H1 (cell line): Measurements from ENCODE around the gene LTC4S. TPM values are rescaled to one million over a fixed set of nuclear protein-coding genes. Genes with fewer than 3 reads are reported as not detected.

Source experiments
- CTCF ChIA-PET: fragments of 300-600 bp; sonication (Branson Sonifier 250); formaldehyde crosslinking; loops from one replicate; lab custom pipeline; 2021; ENCODE audit not compliant: partially characterized antibody; lab: Charles Lee
- POLR2A ChIA-PET: fragments of 300-600 bp; sonication (Branson Sonifier 250); formaldehyde crosslinking; loops from one replicate; lab custom pipeline; 2021; ENCODE audit warnings: inconsistent platforms; ENCODE audit not compliant: partially characterized antibody; lab: Charles Lee
- DNase-seq, 2 experiments: peaks; one replicate each; pipeline versions ENCODE4 v3.0.0 to v3.0.0-alpha.2; 2010 to 2022; ENCODE audit warnings: low spot score in 2 of 2, low read depth in 1 of 2, mixed read lengths in 1 of 2
- FAIRE-seq: peaks from 2 replicates; lab custom pipeline; 2011; peaks lifted over from hg19 to GRCh38; lab: Jason Lieb, UNC
- H2AFZ ChIP-seq: 2 replicates; pipeline ENCODE4 v1.8.1; 2012; ENCODE audit warnings: low read length, inconsistent platforms
- H2AK5ac ChIP-seq: 2 replicates; pipeline ENCODE4 v1.6.1; 2013; ENCODE audit warnings: low read depth, low read length
- H2BK120ac ChIP-seq: replicated peaks from 2 replicates; pipeline ENCODE3; 2013; ENCODE audit warnings: low read depth, low read length, inconsistent platforms
- H2BK12ac ChIP-seq: 2 replicates; pipeline ENCODE4 v1.6.1; 2013; ENCODE audit warnings: low read depth, low read length
- H2BK15ac ChIP-seq: 2 replicates; pipeline ENCODE4 v1.6.1; 2013; ENCODE audit warnings: low read length
- H2BK20ac ChIP-seq: 2 replicates; pipeline ENCODE4 v1.6.1; 2013; ENCODE audit warnings: low read length
- H2BK5ac ChIP-seq: 2 replicates; pipeline ENCODE4 v1.6.1; 2013; ENCODE audit warnings: low read depth, low read length
- H3K14ac ChIP-seq: 2 replicates; pipeline ENCODE4 v1.6.1; 2013; ENCODE audit warnings: inconsistent platforms; ENCODE audit not compliant: insufficient read length
- H3K18ac ChIP-seq: 2 replicates; pipeline ENCODE4 v1.6.1; 2013; ENCODE audit warnings: low read length; ENCODE audit errors: extremely low read depth
- H3K23ac ChIP-seq: 2 replicates; pipeline ENCODE4 v1.6.1; 2013; ENCODE audit warnings: inconsistent platforms; ENCODE audit not compliant: insufficient read length
- H3K23me2 ChIP-seq: 2 replicates; pipeline ENCODE4 v1.6.1; 2013; ENCODE audit warnings: low read depth, low read length
- H3K27ac ChIP-seq: 2 replicates; pipeline ENCODE4 v1.6.1; 2011; ENCODE audit warnings: low read depth, low read length, inconsistent platforms
- H3K27me3 ChIP-seq, 4 experiments: replicated peaks in 1 of 4; 1 replicate in 1 of 4; 2 replicates in 3 of 4; pipeline versions ENCODE4 v1.6.1 to v1.8.1; 2011 to 2013; ENCODE audit warnings: low read length in 3 of 4, mild to moderate bottlenecking in 3 of 4, inconsistent platforms in 2 of 4, mixed read lengths in 2 of 4, moderate library complexity in 1 of 4; ENCODE audit not compliant: control insufficient read depth in 3 of 4, insufficient read depth in 3 of 4; ENCODE audit errors: extremely low read depth in 1 of 4
- H3K36me3 ChIP-seq, 4 experiments: 2 replicates each; pipeline versions ENCODE4 v1.6.1 to v1.8.1; 2011 to 2013; ENCODE audit warnings: mild to moderate bottlenecking in 4 of 4, low read length in 3 of 4, moderate library complexity in 2 of 4, control low read depth in 1 of 4, inconsistent platforms in 1 of 4; ENCODE audit not compliant: insufficient read depth in 4 of 4, control insufficient read depth in 2 of 4
- H3K4ac ChIP-seq: replicated peaks from 2 replicates; pipeline ENCODE3; 2013; ENCODE audit warnings: low read length, low read depth, mixed read lengths, inconsistent platforms; ENCODE audit not compliant: insufficient read length
- H3K4me1 ChIP-seq, 4 experiments: replicated peaks in 1 of 4; 1 replicate in 1 of 4; 2 replicates in 3 of 4; pipeline versions ENCODE4 v1.6.1 to v1.8.1; 2011 to 2013; ENCODE audit warnings: low read length in 3 of 4, inconsistent platforms in 2 of 4, mixed read lengths in 1 of 4; ENCODE audit not compliant: insufficient read depth in 4 of 4, control insufficient read depth in 3 of 4
- H3K4me2 ChIP-seq, 2 experiments: 2 replicates each; pipeline versions ENCODE4 v1.6.1 to v1.8.1; 2011 to 2013; ENCODE audit warnings: low read depth in 2 of 2, low read length in 2 of 2, control low read depth in 1 of 2, inconsistent platforms in 1 of 2, mild to moderate bottlenecking in 1 of 2; ENCODE audit not compliant: insufficient read depth in 1 of 2
- H3K4me3 ChIP-seq, 4 experiments: fragments of 200-600, 300-600 bp in 1 of 4; sonication (generic), shearing (Covaris generic), sonication (Bioruptor Twin) in 1 of 4; 2 replicates each; pipeline versions ENCODE4 v1.5.1 to v1.8.1; 2011 to 2016; ENCODE audit warnings: low read length in 4 of 4, low read depth in 3 of 4, control low read depth in 2 of 4, inconsistent platforms in 2 of 4, mild to moderate bottlenecking in 2 of 4, mixed read lengths in 1 of 4, moderate library complexity in 1 of 4; ENCODE audit not compliant: insufficient read depth in 2 of 4; ENCODE audit errors: extremely low read depth in 1 of 4
- H3K56ac ChIP-seq: replicated peaks from 2 replicates; pipeline ENCODE3; 2013; ENCODE audit warnings: low read depth, mild to moderate bottlenecking, mixed read lengths, low read length, inconsistent platforms; ENCODE audit not compliant: insufficient read length
- H3K79me1 ChIP-seq: 2 replicates; pipeline ENCODE4 v1.6.1; 2013; ENCODE audit warnings: low read depth, low read length, control low read depth
- H3K79me2 ChIP-seq, 2 experiments: 2 replicates each; pipeline versions ENCODE4 v1.6.1 to v1.8.1; 2012 to 2013; ENCODE audit warnings: low read length in 2 of 2, mild to moderate bottlenecking in 2 of 2, inconsistent platforms in 1 of 2; ENCODE audit not compliant: insufficient read depth in 2 of 2, control insufficient read depth in 1 of 2
- H3K9ac ChIP-seq, 4 experiments: replicated peaks in 1 of 4; 1 replicate in 1 of 4; 2 replicates in 3 of 4; pipeline versions ENCODE4 v1.6.1 to v1.8.1; 2011 to 2013; ENCODE audit warnings: low read depth in 3 of 4, low read length in 3 of 4, control low read depth in 2 of 4, mild to moderate bottlenecking in 2 of 4, moderate library complexity in 2 of 4, inconsistent platforms in 1 of 4; ENCODE audit errors: extremely low read depth in 1 of 4
- H3K9me3 ChIP-seq, 2 experiments: 2 replicates each; pipeline versions ENCODE4 v1.6.1 to v1.8.1; 2012 to 2013; ENCODE audit warnings: mild to moderate bottlenecking in 2 of 2, moderate library complexity in 2 of 2, control low read depth in 1 of 2, inconsistent platforms in 1 of 2, low read depth in 1 of 2, low read length in 1 of 2, mixed read lengths in 1 of 2; ENCODE audit not compliant: insufficient read depth in 2 of 2
- H4K20me1 ChIP-seq, 2 experiments: replicated peaks in 1 of 2; 2 replicates each; pipeline versions ENCODE3 to v1.8.1; 2011 to 2013; ENCODE audit warnings: inconsistent platforms in 2 of 2, low read length in 2 of 2, mild to moderate bottlenecking in 1 of 2; ENCODE audit not compliant: insufficient read depth in 2 of 2, control insufficient read depth in 1 of 2
- H4K5ac ChIP-seq: 2 replicates; pipeline ENCODE4 v1.6.1; 2013; ENCODE audit warnings: low read length, low read depth, mixed read lengths, inconsistent platforms; ENCODE audit not compliant: insufficient read length
- H4K8ac ChIP-seq: 2 replicates; pipeline ENCODE4 v1.8.0; 2013; ENCODE audit warnings: mild to moderate bottlenecking, moderate library complexity, low read length, inconsistent platforms; ENCODE audit not compliant: insufficient read depth; ENCODE audit errors: extremely low read depth
- H4K91ac ChIP-seq: replicated peaks from 2 replicates; pipeline ENCODE3; 2013; ENCODE audit warnings: low read length, mixed read lengths, inconsistent platforms; ENCODE audit not compliant: insufficient read length
- ATF3 ChIP-seq: IDR thresholded peaks from 2 replicates; pipeline ENCODE4 v1.6.1; 2011; ENCODE audit warnings: low read depth, mild to moderate bottlenecking, low read length; ENCODE audit not compliant: insufficient read depth
- CBX5 ChIP-seq: fragments of 300-800, 300-1000 bp; sonication (generic); IDR thresholded peaks from 2 replicates; pipeline ENCODE4 v1.7.1; 2016; ENCODE audit warnings: antibody characterized with exemption, low read length, low read depth
- CHD2 ChIP-seq: IDR thresholded peaks from 2 replicates; pipeline ENCODE4 v1.6.1; 2012; ENCODE audit warnings: low read length, improper control_type of control experiment
- E2F6 ChIP-seq: IDR thresholded peaks from 2 replicates; pipeline ENCODE4 v1.6.1; 2012; ENCODE audit warnings: inconsistent platforms
- EP300 ChIP-seq, 2 experiments: IDR thresholded peaks; 1 replicate in 1 of 2; 2 replicates in 1 of 2; pipeline ENCODE4 v1.6.1; 2011 to 2012; ENCODE audit warnings: low read depth in 2 of 2, low read length in 2 of 2, mild to moderate bottlenecking in 2 of 2, borderline replicate concordance in 1 of 2, inconsistent platforms in 1 of 2, moderate library complexity in 1 of 2
- EZH2 ChIP-seq: fragments of 200-600 bp; sonication (generic); IDR thresholded peaks from 2 replicates; pipeline ENCODE4 v1.7.1; 2012; ENCODE audit warnings: low read depth, mild to moderate bottlenecking, moderate library complexity, low read length, inconsistent platforms; ENCODE audit not compliant: severe bottlenecking
- GTF2F1 ChIP-seq: IDR thresholded peaks from 2 replicates; pipeline ENCODE4 v1.6.1; 2012; ENCODE audit warnings: low read depth, low read length, improper control_type of control experiment, borderline replicate concordance
- HDAC6 ChIP-seq: IDR thresholded peaks from one replicate; pipeline ENCODE4 v1.7.1; 2012; ENCODE audit warnings: low read depth, mild to moderate bottlenecking, inconsistent platforms, low read length, moderate library complexity
- MAX ChIP-seq: IDR thresholded peaks from 2 replicates; pipeline ENCODE4 v1.6.1; 2012; ENCODE audit warnings: inconsistent platforms
- SIRT6 ChIP-seq: IDR thresholded peaks from one replicate; pipeline ENCODE4 v1.7.1; 2012; ENCODE audit warnings: low read length, inconsistent platforms
- SIX5 ChIP-seq: IDR thresholded peaks from 2 replicates; pipeline ENCODE4 v1.6.1; 2011; ENCODE audit warnings: mild to moderate bottlenecking, low read depth, low read length
- SP2 ChIP-seq: IDR thresholded peaks from 2 replicates; pipeline ENCODE4 v1.6.1; 2012; ENCODE audit warnings: mild to moderate bottlenecking, low read length, inconsistent platforms
- TEAD4 ChIP-seq: IDR thresholded peaks from 2 replicates; pipeline ENCODE4 v1.6.1; 2012; ENCODE audit warnings: low read depth, low read length, inconsistent platforms, mixed read lengths
- WGBS, 2 experiments: shearing (Covaris generic) in 1 of 2; methylation state at CpG; one replicate each; pipeline versions ENCODE4 v1.1.6 to v1.1.7; 2013 to 2015; ENCODE audit warnings: low lambda C conversion rate in 2 of 2, mixed read lengths in 2 of 2, inconsistent platforms in 1 of 2, low coverage in 1 of 2, missing lambda C conversion rate in 1 of 2; ENCODE audit not compliant: insufficient replicate concordance in 2 of 2, insufficient coverage in 1 of 2, insufficient read length in 1 of 2; ENCODE audit errors: extremely low coverage in 1 of 2, missing lambda C conversion rate in 1 of 2; 5-methylcytosine and 5-hydroxymethylcytosine counted together
- polyA plus RNA-seq, 7 experiments: library from polyadenylated mRNA; depleted of rRNA in 3 of 7; stranded (reverse) in 5 of 7; unstranded in 2 of 7; fragments of >200 nt in 5 of 7; fragments of 200-250 nt in 2 of 7; gene quantifications; 1 replicate in 5 of 7; 2 replicates in 1 of 7; 4 replicates in 1 of 7; pipeline versions ENCODE4 v1.2.1 to v1.2.3, GENCODE V29; 2011 to 2013; ENCODE audit warnings: missing spikeins in 2 of 7, mixed read lengths in 2 of 7
- total RNA-seq: library from RNA; stranded (reverse); fragmentation: NEBNext Ultra II Directional; extraction: Animal tissue kit (Norgen Biotek cat#: 25700); gene quantifications from 2 replicates; pipeline ENCODE4 v1.2.1, GENCODE V29; 2021

LTC4S gene
- total and polyA plus RNA-seq, 2 of the 8 experiments (the other 6 are each of a cell fraction or from before 2014, with no cell fraction given), result 2.2 to 3.7 TPM

- Histone ChIP-seq H2BK120ac (no peak overlapping the region), H3K79me1 (peaks cover 4% of the 10 kb centered on the region), H3K27ac (no peak overlapping the region), H3K18ac (no peak overlapping the region), H2BK5ac (no peak overlapping the region), H4K5ac (no peak overlapping the region), H4K8ac (no peak overlapping the region), H3K36me3 (peaks cover 29 to 70% (median 55%) of the 10 kb centered on the region in 4 experiments), H4K91ac (no peak overlapping the region), H4K20me1 (peaks cover 2 to 20% of the 10 kb centered on the region in 2 experiments), H3K9me3 (no peaks in the 10 kb centered on the region), H3K23me2 (no peaks in the 10 kb centered on the region), H2AFZ (no peak overlapping the region), H3K79me2 (peaks cover 0 to 35% of the 10 kb centered on the region in 2 experiments; a peak in 2 of 4 replicates), H3K9ac (no peak overlapping the region), H3K27me3 (no peaks in the 10 kb centered on the region), H3K56ac (no peak overlapping the region), H3K4me1 (0 out of 7 replicates have a peak, but pooled peaks cover 0 to 2% (median 0%) of the 10 kb centered on the region in 4 experiments), H3K4me3 (no peak overlapping the region), H2AK5ac (no peak overlapping the region), H2BK20ac (no peak overlapping the region), H2BK12ac (no peak overlapping the region), H2BK15ac (no peak overlapping the region), H3K4me2 (no peak overlapping the region), H3K23ac (no peak overlapping the region), H3K4ac (no peak overlapping the region), H3K14ac (no peak overlapping the region)
- DNase-seq (no peak), FAIRE-seq (no peak)
- POLR2A ChIA-PET, result interaction anchor here (1.6 to 2.5 kb wide), 3 partner anchors 8 to 37 kb away, joined by 3 to 10 read pairs (median 8); partner anchors contain the start of gene MAML1
- CTCF ChIA-PET, result interaction anchor here (0.6 to 6.0 kb wide), 14 partner anchors 9 to 196 kb away, joined by 3 to 53 read pairs (median 4); partner anchors contain the start of gene LTC4S
- WGBS, 2 experiments, result 91% methylated on average over 5 of the region's 6 CpGs; no CpG with 5 or more reads in 1 of the 2 experiments
- TF ChIP-seq CHD2 (no peak), SP2 (no peak), MAX (no peak), ATF3 (no peak), EP300 (IDR thresholded peaks at IDR 0.05; ENCODE audit: borderline replicate concordance in 1 of 2, low read depth in 2 of 2, low read length in 2 of 2) (no peak), E2F6 (no peak), SIX5 (no peak), TEAD4 (no peak), HDAC6 (no peak), EZH2 (no peak), CBX5 (no peak), GTF2F1 (no peak), SIRT6 (no peak)
Observed at GRCh38 chr5:179769271-179769670, 24.5 kb upstream of the LTC4S start.
